ENCODE measurements around the gene CPPED1.

GRCh38 chr16:12724226-12724625 is 79.5 kb downstream of the CPPED1 start:
- no peak for TF ChIP-seq CTCF (conservative IDR thresholded peaks at IDR 0.05 in 1 of 2, IDR thresholded peaks at IDR 0.05 in 1 of 2; ENCODE audit: low read depth in 1 of 2, low read length in 2 of 2)
- TF ChIP-seq EZH2 (IDR thresholded peaks at IDR 0.05; ENCODE audit: low read length, missing control alignments): no peak

Measured in fibroblast of lung (primary cell).